ENCODE measurements around the gene CDYL.

Gene CDYL

DNA sequence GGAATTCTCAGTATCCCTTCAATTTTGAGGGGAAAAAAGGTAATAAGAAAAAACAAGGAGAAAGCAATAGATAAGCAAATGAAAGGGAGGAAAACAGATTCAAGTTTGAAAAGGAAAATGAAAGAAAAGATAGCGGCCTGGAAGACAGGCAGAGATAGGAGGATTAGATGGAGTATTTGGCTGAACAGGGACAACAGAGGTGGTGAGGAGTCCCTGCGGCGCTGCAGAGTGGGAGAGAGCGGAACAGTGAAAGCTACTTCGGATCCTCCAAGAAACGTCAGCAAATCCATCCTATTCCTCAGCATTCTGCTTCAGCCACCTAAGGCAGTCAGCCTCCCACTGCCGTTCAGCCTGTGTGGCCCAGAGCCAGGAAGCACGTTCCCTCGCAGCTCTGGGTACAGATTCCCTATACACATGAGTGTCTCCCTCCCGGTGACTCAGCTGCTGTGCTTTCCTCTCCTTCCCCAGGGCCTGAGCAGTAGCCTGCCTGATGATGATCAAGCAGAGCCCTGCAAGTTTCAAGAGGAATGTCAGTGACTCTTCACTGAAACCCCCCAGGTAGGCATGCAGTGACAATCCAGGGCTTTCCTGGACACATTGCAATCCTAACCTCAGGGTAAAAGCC is 43.4 kb upstream of the CDYL start:
- TF ChIP-seq, protein P1, sequence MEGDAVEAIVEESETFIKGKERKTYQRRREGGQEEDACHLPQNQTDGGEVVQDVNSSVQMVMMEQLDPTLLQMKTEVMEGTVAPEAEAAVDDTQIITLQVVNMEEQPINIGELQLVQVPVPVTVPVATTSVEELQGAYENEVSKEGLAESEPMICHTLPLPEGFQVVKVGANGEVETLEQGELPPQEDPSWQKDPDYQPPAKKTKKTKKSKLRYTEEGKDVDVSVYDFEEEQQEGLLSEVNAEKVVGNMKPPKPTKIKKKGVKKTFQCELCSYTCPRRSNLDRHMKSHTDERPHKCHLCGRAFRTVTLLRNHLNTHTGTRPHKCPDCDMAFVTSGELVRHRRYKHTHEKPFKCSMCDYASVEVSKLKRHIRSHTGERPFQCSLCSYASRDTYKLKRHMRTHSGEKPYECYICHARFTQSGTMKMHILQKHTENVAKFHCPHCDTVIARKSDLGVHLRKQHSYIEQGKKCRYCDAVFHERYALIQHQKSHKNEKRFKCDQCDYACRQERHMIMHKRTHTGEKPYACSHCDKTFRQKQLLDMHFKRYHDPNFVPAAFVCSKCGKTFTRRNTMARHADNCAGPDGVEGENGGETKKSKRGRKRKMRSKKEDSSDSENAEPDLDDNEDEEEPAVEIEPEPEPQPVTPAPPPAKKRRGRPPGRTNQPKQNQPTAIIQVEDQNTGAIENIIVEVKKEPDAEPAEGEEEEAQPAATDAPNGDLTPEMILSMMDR (IDR thresholded peaks at IDR 0.05): no peak

DNA sequence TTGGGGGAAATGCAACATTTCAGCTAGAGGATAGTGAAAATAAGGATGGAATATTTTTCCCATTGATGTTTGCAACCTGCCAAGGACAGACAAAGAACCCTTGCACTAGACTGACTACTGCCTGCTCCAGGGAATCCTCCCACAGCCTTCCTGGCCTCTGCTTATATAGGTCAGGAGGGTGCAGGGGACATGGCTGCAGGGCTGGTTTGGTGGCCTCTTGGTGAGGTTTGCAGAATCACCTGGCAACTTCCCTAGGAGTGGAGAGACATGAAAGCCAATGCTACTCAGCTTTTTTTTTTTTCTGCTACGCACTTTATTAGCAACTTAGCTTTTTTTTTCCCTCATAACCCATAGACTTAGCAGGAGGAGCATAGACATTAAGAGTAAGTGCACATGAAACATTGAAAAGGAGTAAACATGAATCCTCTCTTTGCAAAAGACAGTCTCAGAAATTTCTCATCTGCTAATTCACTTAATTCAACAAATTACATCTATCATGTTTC is 39.8 kb upstream of the CDYL start:
- TF ChIP-seq, protein P1 (IDR thresholded peaks at IDR 0.05): no peak

DNA sequence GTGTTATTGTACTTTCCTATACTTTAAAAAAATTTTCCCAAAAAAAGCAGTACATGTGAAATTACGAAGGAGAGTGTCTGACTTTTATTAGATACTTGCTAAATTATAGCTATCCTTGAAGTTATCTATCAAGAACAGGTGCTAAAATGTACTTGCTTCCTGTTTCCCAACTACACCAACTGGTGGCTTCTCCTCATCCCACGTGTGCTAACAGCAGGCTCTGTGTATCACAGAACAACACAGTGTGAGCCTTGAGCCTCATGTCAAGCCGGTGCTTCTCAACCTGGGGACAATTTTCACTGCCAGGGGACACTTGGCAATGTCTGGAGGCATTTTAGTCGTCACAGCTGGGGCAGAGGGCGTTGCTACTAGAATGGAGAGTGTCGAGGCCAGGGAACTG is 36.2 kb upstream of the CDYL start:
- TF ChIP-seq, protein P1 (IDR thresholded peaks at IDR 0.05): no peak

DNA sequence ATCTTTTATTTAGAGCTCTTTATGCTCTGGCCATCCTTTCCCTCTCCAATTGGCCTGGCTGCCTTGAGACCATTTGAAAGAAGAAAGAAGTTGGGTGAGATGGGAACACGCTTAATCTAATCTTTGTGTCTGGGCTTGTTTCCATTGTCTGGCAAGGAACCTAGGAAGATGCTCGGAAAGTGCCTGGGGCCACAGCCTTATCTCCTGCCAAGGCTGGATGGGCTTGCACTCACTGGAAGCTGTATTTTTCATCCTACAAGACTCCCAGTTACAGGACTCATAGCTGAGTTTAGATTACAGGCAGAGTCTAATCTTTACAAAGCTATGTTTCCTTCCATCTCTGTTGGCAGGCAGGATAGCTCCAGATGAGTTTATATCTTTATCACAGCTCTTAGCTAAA is 33.1 kb upstream of the CDYL start:
- TF ChIP-seq, protein P1 (IDR thresholded peaks at IDR 0.05): no peak

DNA sequence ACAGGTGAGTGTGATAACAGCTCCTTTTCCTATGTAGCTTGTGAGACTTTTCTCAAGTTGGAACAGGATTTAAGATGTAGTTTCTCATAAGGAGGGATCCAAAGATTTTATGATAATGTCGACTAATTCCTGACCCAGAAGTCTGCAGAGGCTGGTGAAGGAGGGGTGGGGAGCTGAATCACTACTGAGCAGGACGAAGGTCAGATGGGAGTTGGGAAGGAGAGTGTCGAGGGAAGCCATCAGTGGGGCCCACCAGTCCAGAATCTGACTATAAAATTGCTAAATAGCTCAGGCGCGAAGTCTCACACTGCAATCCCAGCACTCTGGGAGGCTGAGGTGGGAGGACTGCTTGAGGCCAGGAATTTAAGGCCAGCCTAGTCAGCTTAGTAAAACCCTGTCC is 32.3 kb upstream of the CDYL start:
- TF ChIP-seq, protein P1 (IDR thresholded peaks at IDR 0.05): no peak

DNA sequence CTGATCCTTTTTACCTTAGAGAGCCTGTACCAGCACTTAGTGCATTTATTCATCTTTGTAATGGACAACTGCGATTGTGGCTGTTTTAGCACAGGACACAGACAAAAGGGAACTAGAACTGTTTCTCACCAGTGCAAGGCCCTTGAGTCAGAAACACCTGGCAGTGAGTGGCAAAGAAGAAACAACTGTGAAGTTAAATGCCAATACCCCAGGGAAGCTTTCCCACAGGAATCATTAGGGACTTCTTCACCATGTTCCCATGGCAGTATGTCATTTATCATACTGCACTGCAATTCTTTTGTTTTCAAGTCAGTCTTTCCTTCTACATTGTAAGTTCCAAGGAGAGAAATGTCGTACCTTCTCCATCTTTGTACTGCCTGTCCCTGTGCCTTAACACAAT is 28.6 kb upstream of the CDYL start:
- TF ChIP-seq, protein P1 (IDR thresholded peaks at IDR 0.05): no peak

DNA sequence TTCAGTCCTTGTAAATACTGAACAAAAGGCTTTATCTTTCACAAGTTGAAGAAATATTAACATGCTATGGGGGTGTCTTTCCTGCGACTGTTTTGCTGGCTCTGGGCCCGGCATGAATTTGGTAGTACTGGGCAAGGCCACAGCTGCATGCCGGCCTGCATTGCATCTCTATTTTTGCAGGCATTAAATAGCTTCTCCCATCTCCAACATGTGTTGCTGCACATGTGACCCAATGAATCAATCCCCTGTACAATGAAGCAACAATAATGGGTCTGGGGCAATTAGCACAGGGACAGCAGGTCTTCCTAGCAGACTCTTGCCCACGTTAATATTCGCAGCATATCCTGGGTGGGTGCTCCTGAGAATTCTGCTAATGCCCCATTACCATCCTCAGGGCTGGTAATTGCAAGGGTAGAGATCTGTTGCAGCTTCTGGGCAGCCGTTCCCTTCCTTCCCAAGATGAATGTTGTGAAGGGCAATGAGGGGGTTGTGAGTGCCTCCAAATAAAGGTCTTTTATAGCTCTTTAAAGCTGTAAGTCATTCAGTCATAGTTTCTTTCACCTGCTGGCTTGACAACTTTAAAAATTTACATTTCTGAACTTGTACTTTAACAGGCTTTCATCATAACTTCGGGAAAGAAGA is 24.3 kb upstream of the CDYL start:
- TF ChIP-seq, protein P1 (IDR thresholded peaks at IDR 0.05): no peak

Measured in LNCAP (cell line).